Stimulated activated naive B cell treated with anti-CD40 and anti-IgM and Interleukin-4, amounts not matched to agents 10 μg/mL and 1 μg/mL and 100 μg/mL, for 72 hours (primary cell): ENCODE measurements around the gene NLGN1.

Experiments
- ATAC-seq, 2 donors: fragments of 150-1000 bp; cut with Tn5 transposase; replicated peaks; 2 replicates each; pipeline ENCODE4 v1.10.0; 2021; ENCODE audit warnings: moderate library complexity in 1 of 2
- DNase-seq: peaks from one replicate; pipeline ENCODE4 v3.0.0; 2021
- H3K27ac Mint-ChIP-seq: one replicate; pipeline ENCODE4 v1.8.0; 2022; ENCODE audit warnings: mild to moderate bottlenecking, mixed read lengths
- H3K27me3 Mint-ChIP-seq, 2 donors: one replicate each; pipeline ENCODE4 v1.8.0; 2022; ENCODE audit warnings: mixed read lengths in 2 of 2
- H3K36me3 Mint-ChIP-seq, 2 donors: one replicate each; pipeline ENCODE4 v1.8.0; 2022; ENCODE audit warnings: mixed read lengths in 2 of 2, mild to moderate bottlenecking in 1 of 2
- H3K4me1 Mint-ChIP-seq, 2 donors: one replicate each; pipeline ENCODE4 v1.8.0; 2022; ENCODE audit warnings: mixed read lengths in 2 of 2, mild to moderate bottlenecking in 1 of 2
- H3K4me3 Mint-ChIP-seq, 2 donors: one replicate each; pipeline ENCODE4 v1.8.0; 2022; ENCODE audit warnings: mild to moderate bottlenecking in 2 of 2, mixed read lengths in 2 of 2, moderate library complexity in 1 of 2
- H3K9me3 Mint-ChIP-seq, 2 donors: one replicate each; pipeline ENCODE4 v1.8.0; 2022; ENCODE audit warnings: mixed read lengths in 2 of 2, mild to moderate bottlenecking in 1 of 2

Gene NLGN1

GRCh38 chr3:174310475-174310983, 913.0 kb downstream of the NLGN1 start:
- H3K4me3 Mint-ChIP-seq, result no peak overlapping the region
- ATAC-seq (no peak), DNase-seq (no peak)
- no peaks in the 10 kb centered on the region for H3K27me3 Mint-ChIP-seq
- H3K9me3 Mint-ChIP-seq, result no peaks in the 10 kb centered on the region
- H3K4me1 Mint-ChIP-seq, result no peaks in the 10 kb centered on the region
- H3K27ac Mint-ChIP-seq, result no peak overlapping the region
- H3K36me3 Mint-ChIP-seq, result no peaks in the 10 kb centered on the region

- ATAC-seq (no peak), DNase-seq (no peak)
- H3K4me1 Mint-ChIP-seq, result no peaks in the 10 kb centered on the region
- H3K36me3 Mint-ChIP-seq, result no peaks in the 10 kb centered on the region
- no peak overlapping the region for H3K27ac Mint-ChIP-seq
- no peak overlapping the region for H3K4me3 Mint-ChIP-seq
- H3K9me3 Mint-ChIP-seq, result peaks cover 7 to 11% of the 10 kb centered on the region in 2 donors
- no peaks in the 10 kb centered on the region for H3K27me3 Mint-ChIP-seq
These were observed 917.7 kb downstream of the NLGN1 start for GRCh38 chr3:174315225-174315624.

- Mint-ChIP-seq H3K4me3 (no peak overlapping the region), H3K9me3 (peaks cover 10 to 15% of the 10 kb centered on the region in 2 donors), H3K27ac (no peak overlapping the region), H3K4me1 (no peaks in the 10 kb centered on the region), H3K36me3 (no peaks in the 10 kb centered on the region), H3K27me3 (no peaks in the 10 kb centered on the region)
- ATAC-seq (no peak), DNase-seq (no peak)
These were observed 919.5 kb downstream of the NLGN1 start for GRCh38 chr3:174317005-174317404.

GRCh38 chr3:174318181-174318580, 920.6 kb downstream of the NLGN1 start:
- H3K9me3 Mint-ChIP-seq, result peaks cover 10 to 15% of the 10 kb centered on the region in 2 donors
- no peaks in the 10 kb centered on the region for H3K27me3 Mint-ChIP-seq
- ATAC-seq (no peak), DNase-seq (no peak)
- H3K27ac Mint-ChIP-seq, result no peak overlapping the region
- H3K4me3 Mint-ChIP-seq, result no peak overlapping the region
- no peaks in the 10 kb centered on the region for H3K36me3 Mint-ChIP-seq
- no peaks in the 10 kb centered on the region for H3K4me1 Mint-ChIP-seq

- no peak overlapping the region for H3K4me3 Mint-ChIP-seq
- no peak for ATAC-seq
- H3K4me1 Mint-ChIP-seq, result no peaks in the 10 kb centered on the region
- DNase-seq, result no peak
- H3K27me3 Mint-ChIP-seq, result no peaks in the 10 kb centered on the region
- H3K36me3 Mint-ChIP-seq, result no peaks in the 10 kb centered on the region
- H3K9me3 Mint-ChIP-seq, result peaks cover 10 to 15% of the 10 kb centered on the region in 2 donors
- no peak overlapping the region for H3K27ac Mint-ChIP-seq
These were observed 924.0 kb downstream of the NLGN1 start for GRCh38 chr3:174321548-174321947.

GRCh38 chr3:174322789-174323188, 925.2 kb downstream of the NLGN1 start:
- no peaks in the 10 kb centered on the region for H3K4me1 Mint-ChIP-seq
- no peaks in the 10 kb centered on the region for H3K27me3 Mint-ChIP-seq
- H3K36me3 Mint-ChIP-seq, result no peaks in the 10 kb centered on the region
- DNase-seq (no peak), ATAC-seq (no peak)
- H3K4me3 Mint-ChIP-seq, result no peak overlapping the region
- H3K27ac Mint-ChIP-seq, result no peak overlapping the region
- H3K9me3 Mint-ChIP-seq, result peaks cover 10 to 15% of the 10 kb centered on the region in 2 donors

GRCh38 chr3:174325171-174325570, 927.6 kb downstream of the NLGN1 start:
- ATAC-seq, result no peak
- Mint-ChIP-seq H3K4me3 (no peak overlapping the region), H3K9me3 (peaks cover 4 to 5% of the 10 kb centered on the region in 2 donors), H3K27me3 (no peaks in the 10 kb centered on the region), H3K36me3 (no peaks in the 10 kb centered on the region), H3K27ac (no peak overlapping the region), H3K4me1 (no peaks in the 10 kb centered on the region)
- DNase-seq, result no peak

- Mint-ChIP-seq H3K4me1 (no peaks in the 10 kb centered on the region), H3K9me3 (peaks cover 4 to 6% of the 10 kb centered on the region in 2 donors), H3K27me3 (no peaks in the 10 kb centered on the region), H3K36me3 (no peaks in the 10 kb centered on the region), H3K27ac (no peak overlapping the region), H3K4me3 (no peak overlapping the region)
- ATAC-seq (no peak), DNase-seq (no peak)
These were observed 928.5 kb downstream of the NLGN1 start for GRCh38 chr3:174325834-174326700.

- H3K4me3 Mint-ChIP-seq, result no peak overlapping the region
- no peak overlapping the region for H3K27ac Mint-ChIP-seq
- H3K9me3 Mint-ChIP-seq, result peaks cover 2 to 4% of the 10 kb centered on the region in 2 donors
- ATAC-seq, result no peak
- H3K36me3 Mint-ChIP-seq, result no peaks in the 10 kb centered on the region
- no peak for DNase-seq
- no peaks in the 10 kb centered on the region for H3K4me1 Mint-ChIP-seq
- no peaks in the 10 kb centered on the region for H3K27me3 Mint-ChIP-seq
These were observed 931.8 kb downstream of the NLGN1 start for GRCh38 chr3:174329321-174329720.

GRCh38 chr3:174330303-174330702, 932.8 kb downstream of the NLGN1 start:
- H3K27ac Mint-ChIP-seq, result no peak overlapping the region
- peaks cover 2 to 4% of the 10 kb centered on the region in 2 donors for H3K9me3 Mint-ChIP-seq
- DNase-seq, result no peak
- ATAC-seq, result no peak
- H3K4me1 Mint-ChIP-seq, result no peaks in the 10 kb centered on the region
- H3K27me3 Mint-ChIP-seq, result no peaks in the 10 kb centered on the region
- H3K4me3 Mint-ChIP-seq, result no peak overlapping the region
- no peaks in the 10 kb centered on the region for H3K36me3 Mint-ChIP-seq

GRCh38 chr3:174331095-174331800, 933.7 kb downstream of the NLGN1 start:
- Mint-ChIP-seq H3K36me3 (no peaks in the 10 kb centered on the region), H3K27me3 (no peaks in the 10 kb centered on the region), H3K4me1 (no peaks in the 10 kb centered on the region), H3K27ac (no peak overlapping the region), H3K9me3 (peaks cover 3 to 4% of the 10 kb centered on the region in 2 donors), H3K4me3 (no peak overlapping the region)
- no peak for DNase-seq
- no peak for ATAC-seq

GRCh38 chr3:174332391-174332790, 934.8 kb downstream of the NLGN1 start:
- Mint-ChIP-seq H3K27ac (no peak overlapping the region), H3K36me3 (no peaks in the 10 kb centered on the region), H3K27me3 (no peaks in the 10 kb centered on the region), H3K9me3 (peaks cover 3 to 9% of the 10 kb centered on the region in 2 donors), H3K4me1 (peaks cover 0 to 5% of the 10 kb centered on the region in 2 donors), H3K4me3 (no peak overlapping the region)
- ATAC-seq (no peak), DNase-seq (no peak)

GRCh38 chr3:174333640-174334039, 936.1 kb downstream of the NLGN1 start:
- peaks cover 0 to 6% of the 10 kb centered on the region in 2 donors for H3K4me1 Mint-ChIP-seq
- no peak overlapping the region for H3K4me3 Mint-ChIP-seq
- H3K36me3 Mint-ChIP-seq, result no peaks in the 10 kb centered on the region
- no peaks in the 10 kb centered on the region for H3K27me3 Mint-ChIP-seq
- no peak overlapping the region for H3K27ac Mint-ChIP-seq
- no peak for DNase-seq
- H3K9me3 Mint-ChIP-seq, result peaks cover 3 to 9% of the 10 kb centered on the region in 2 donors
- no peak for ATAC-seq

- H3K4me3 Mint-ChIP-seq, result no peak overlapping the region
- H3K4me1 Mint-ChIP-seq, result peaks cover 0 to 6% of the 10 kb centered on the region in 2 donors
- no peaks in the 10 kb centered on the region for H3K27me3 Mint-ChIP-seq
- ATAC-seq (no peak), DNase-seq (no peak)
- H3K9me3 Mint-ChIP-seq, result peaks cover 3 to 9% of the 10 kb centered on the region in 2 donors
- H3K27ac Mint-ChIP-seq, result no peak overlapping the region
- H3K36me3 Mint-ChIP-seq, result no peaks in the 10 kb centered on the region
These were observed 936.6 kb downstream of the NLGN1 start for GRCh38 chr3:174334111-174334510.

GRCh38 chr3:174335324-174335723, 937.8 kb downstream of the NLGN1 start:
- DNase-seq (no peak), ATAC-seq (no peak)
- Mint-ChIP-seq H3K27me3 (no peaks in the 10 kb centered on the region), H3K27ac (no peak overlapping the region), H3K4me1 (peaks cover 0 to 6% of the 10 kb centered on the region in 2 donors), H3K9me3 (peaks cover 3 to 9% of the 10 kb centered on the region in 2 donors), H3K4me3 (no peak overlapping the region), H3K36me3 (no peaks in the 10 kb centered on the region)
